ENCODE measurements around the gene ADAM17.
"Not testable (repeated sequence)": the region's sequence is repeated elsewhere in the genome, so short reads cannot be mapped to it uniquely, and the experiment has no call there.

The ADAM17 gene

DNA sequence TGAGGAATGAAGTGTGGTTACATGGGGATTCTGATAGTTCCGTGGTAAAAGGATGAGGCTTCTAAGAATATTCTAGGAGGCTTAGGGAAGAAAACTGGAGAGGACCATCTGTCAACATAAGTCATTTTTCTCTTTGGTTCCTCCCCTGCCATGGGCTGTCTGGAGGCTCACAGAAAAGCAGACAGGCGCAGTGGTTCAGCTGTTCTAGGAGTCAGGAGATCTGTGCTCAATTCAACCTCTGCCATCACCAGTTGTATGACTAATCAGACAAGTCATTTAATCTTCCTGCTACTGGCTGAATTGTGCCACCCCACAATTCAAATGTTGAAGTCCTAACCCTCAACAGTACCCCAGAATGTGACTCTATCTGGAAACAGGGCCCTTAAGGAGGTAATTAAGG lies 36.4 kb downstream of the ADAM17 start:
- Histone ChIP-seq H3K9me3 (ENCODE audit: insufficient read depth, low read length) (no peaks in the 10 kb centered on the region), H3K9ac (ENCODE audit: low read length) (no peak overlapping the region), H3K27me3 (ENCODE audit: low read depth, low read length) (no peaks in the 10 kb centered on the region), H3K4me2 (ENCODE audit: low read length) (no peak overlapping the region), H3K4me3 (ENCODE audit: low read length) (no peak overlapping the region), H3K36me3 (replicated peaks; ENCODE audit: low read depth, low read length) (peaks cover 19% of the 10 kb centered on the region), H3K27ac (ENCODE audit: low read length) (no peak overlapping the region), H3K4me1 (ENCODE audit: low read length) (no peaks in the 10 kb centered on the region), H3K79me2 (ENCODE audit: low read length) (no peaks in the 10 kb centered on the region), H2AFZ (ENCODE audit: low read depth, low read length) (no peak overlapping the region), H4K20me1 (ENCODE audit: insufficient read depth, low read length) (no peaks in the 10 kb centered on the region)
- no peak for TF ChIP-seq EZH2phosphoT487 (IDR thresholded peaks at IDR 0.05; ENCODE audit: low read depth)
- TF ChIP-seq, protein P1, sequence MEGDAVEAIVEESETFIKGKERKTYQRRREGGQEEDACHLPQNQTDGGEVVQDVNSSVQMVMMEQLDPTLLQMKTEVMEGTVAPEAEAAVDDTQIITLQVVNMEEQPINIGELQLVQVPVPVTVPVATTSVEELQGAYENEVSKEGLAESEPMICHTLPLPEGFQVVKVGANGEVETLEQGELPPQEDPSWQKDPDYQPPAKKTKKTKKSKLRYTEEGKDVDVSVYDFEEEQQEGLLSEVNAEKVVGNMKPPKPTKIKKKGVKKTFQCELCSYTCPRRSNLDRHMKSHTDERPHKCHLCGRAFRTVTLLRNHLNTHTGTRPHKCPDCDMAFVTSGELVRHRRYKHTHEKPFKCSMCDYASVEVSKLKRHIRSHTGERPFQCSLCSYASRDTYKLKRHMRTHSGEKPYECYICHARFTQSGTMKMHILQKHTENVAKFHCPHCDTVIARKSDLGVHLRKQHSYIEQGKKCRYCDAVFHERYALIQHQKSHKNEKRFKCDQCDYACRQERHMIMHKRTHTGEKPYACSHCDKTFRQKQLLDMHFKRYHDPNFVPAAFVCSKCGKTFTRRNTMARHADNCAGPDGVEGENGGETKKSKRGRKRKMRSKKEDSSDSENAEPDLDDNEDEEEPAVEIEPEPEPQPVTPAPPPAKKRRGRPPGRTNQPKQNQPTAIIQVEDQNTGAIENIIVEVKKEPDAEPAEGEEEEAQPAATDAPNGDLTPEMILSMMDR (IDR thresholded peaks at IDR 0.05; ENCODE audit: low read depth, low read length), result no peak

DNA sequence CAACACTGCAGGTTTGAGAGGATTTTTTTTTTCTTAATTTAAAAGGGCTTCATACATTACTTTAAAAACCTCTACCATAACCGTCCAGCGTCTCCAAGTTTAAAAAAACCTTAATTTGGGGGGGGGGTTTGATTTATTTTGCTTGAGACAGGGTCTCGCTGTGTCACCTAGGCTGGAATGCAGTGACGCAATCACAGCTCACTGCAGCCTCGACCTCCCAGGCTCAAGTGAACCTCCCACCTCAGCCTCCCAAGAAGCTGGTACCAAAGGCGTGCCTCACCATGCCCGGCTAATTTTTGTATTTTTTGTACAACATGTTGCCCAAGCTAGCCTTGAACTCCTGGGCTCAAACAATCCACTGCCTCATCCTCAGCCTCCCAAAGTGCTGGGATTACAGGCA lies 36.9 kb downstream of the ADAM17 start:
- Histone ChIP-seq H2AFZ (ENCODE audit: low read depth, low read length) (no peak overlapping the region), H4K20me1 (ENCODE audit: insufficient read depth, low read length) (no peaks in the 10 kb centered on the region), H3K9me3 (ENCODE audit: insufficient read depth, low read length) (no peaks in the 10 kb centered on the region), H3K27ac (ENCODE audit: low read length) (no peak overlapping the region), H3K36me3 (replicated peaks; ENCODE audit: low read depth, low read length) (peaks cover 19% of the 10 kb centered on the region), H3K4me2 (ENCODE audit: low read length) (no peak overlapping the region), H3K79me2 (ENCODE audit: low read length) (no peaks in the 10 kb centered on the region), H3K4me1 (ENCODE audit: low read length) (no peaks in the 10 kb centered on the region), H3K4me3 (ENCODE audit: low read length) (no peak overlapping the region), H3K27me3 (ENCODE audit: low read depth, low read length) (no peaks in the 10 kb centered on the region), H3K9ac (ENCODE audit: low read length) (no peak overlapping the region)
- TF ChIP-seq, protein P1 (IDR thresholded peaks at IDR 0.05; ENCODE audit: low read depth, low read length), result no peak
- TF ChIP-seq EZH2phosphoT487 (IDR thresholded peaks at IDR 0.05; ENCODE audit: low read depth), result no peak

DNA sequence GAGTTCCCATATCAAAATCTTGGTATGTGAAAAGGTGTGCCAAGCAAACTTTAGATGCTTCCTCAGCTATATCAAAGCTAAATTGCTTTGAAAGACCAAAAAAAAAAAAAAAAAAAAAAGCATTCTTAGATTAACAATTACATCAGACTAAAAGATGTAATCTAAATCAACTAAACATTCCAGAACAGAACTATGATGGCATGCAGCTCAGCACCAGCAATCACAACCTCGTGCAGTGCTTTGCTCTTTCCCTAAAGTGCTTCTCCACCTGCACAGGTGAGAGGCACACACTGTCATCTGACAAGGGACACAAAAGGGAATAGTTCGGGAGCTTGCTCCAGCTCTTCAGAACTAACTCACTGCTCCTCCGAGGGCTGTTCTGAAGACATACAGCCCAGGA lies 37.5 kb downstream of the ADAM17 start:
- no peak for TF ChIP-seq EZH2phosphoT487 (IDR thresholded peaks at IDR 0.05; ENCODE audit: low read depth)
- TF ChIP-seq, protein P1 (IDR thresholded peaks at IDR 0.05; ENCODE audit: low read depth, low read length), result no peak
- no peak overlapping the region for H2AFZ ChIP-seq (ENCODE audit: low read depth, low read length)
- H3K79me2 ChIP-seq (ENCODE audit: low read length), result no peaks in the 10 kb centered on the region
- H4K20me1 ChIP-seq (ENCODE audit: insufficient read depth, low read length), result no peaks in the 10 kb centered on the region
- peaks cover 17% of the 10 kb centered on the region for H3K36me3 ChIP-seq (replicated peaks; ENCODE audit: low read depth, low read length)
- H3K4me2 ChIP-seq (ENCODE audit: low read length), result no peak overlapping the region
- no peak overlapping the region for H3K4me3 ChIP-seq (ENCODE audit: low read length)
- no peak overlapping the region for H3K27ac ChIP-seq (ENCODE audit: low read length)
- no peak overlapping the region for H3K9ac ChIP-seq (ENCODE audit: low read length)
- no peaks in the 10 kb centered on the region for H3K27me3 ChIP-seq (ENCODE audit: low read depth, low read length)
- H3K9me3 ChIP-seq (ENCODE audit: insufficient read depth, low read length), result no peaks in the 10 kb centered on the region
- no peaks in the 10 kb centered on the region for H3K4me1 ChIP-seq (ENCODE audit: low read length)

DNA sequence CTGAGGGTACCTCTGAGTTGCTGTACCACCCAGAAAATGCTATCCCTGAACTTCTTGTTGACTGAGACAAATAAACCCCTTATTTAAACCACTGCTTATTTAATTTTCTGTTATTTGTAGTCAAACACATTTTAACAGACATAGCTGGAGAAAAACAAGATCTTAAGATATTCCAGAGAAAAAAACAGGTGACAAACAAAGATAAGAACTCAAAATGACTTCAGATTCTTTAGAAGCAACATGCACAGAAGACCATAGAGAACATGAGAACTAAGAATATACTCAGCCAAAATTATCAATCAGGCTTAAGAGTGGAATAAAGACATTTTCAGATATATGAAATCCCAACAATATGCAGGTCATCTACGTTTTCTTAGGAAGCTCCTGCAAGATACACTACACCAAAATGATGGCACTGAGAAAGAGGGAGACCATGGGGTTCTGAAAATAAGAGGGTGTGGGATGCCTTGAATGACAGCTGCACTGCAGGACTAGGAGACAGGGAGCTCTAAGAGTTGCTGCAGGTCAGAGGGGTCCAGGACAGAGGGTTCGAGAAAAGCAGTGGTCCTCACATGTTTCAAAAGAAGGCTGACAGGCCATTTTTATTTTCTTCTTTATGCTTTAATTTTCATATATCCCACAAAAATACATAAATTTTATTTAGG lies 38.4 kb downstream of the ADAM17 start:
- Histone ChIP-seq H4K20me1 (ENCODE audit: insufficient read depth, low read length) (no peaks in the 10 kb centered on the region), H3K9me3 (ENCODE audit: insufficient read depth, low read length) (no peaks in the 10 kb centered on the region), H3K27me3 (ENCODE audit: low read depth, low read length) (no peaks in the 10 kb centered on the region), H3K4me3 (ENCODE audit: low read length) (no peak overlapping the region), H3K79me2 (ENCODE audit: low read length) (no peaks in the 10 kb centered on the region), H2AFZ (ENCODE audit: low read depth, low read length) (no peak overlapping the region), H3K4me2 (ENCODE audit: low read length) (no peak overlapping the region), H3K9ac (ENCODE audit: low read length) (no peak overlapping the region), H3K36me3 (replicated peaks; ENCODE audit: low read depth, low read length) (peaks cover 17% of the 10 kb centered on the region), H3K27ac (ENCODE audit: low read length) (no peak overlapping the region), H3K4me1 (ENCODE audit: low read length) (no peaks in the 10 kb centered on the region)
- TF ChIP-seq, protein P1 (IDR thresholded peaks at IDR 0.05; ENCODE audit: low read depth, low read length), result no peak
- TF ChIP-seq EZH2phosphoT487 (IDR thresholded peaks at IDR 0.05; ENCODE audit: low read depth), result no peak

DNA sequence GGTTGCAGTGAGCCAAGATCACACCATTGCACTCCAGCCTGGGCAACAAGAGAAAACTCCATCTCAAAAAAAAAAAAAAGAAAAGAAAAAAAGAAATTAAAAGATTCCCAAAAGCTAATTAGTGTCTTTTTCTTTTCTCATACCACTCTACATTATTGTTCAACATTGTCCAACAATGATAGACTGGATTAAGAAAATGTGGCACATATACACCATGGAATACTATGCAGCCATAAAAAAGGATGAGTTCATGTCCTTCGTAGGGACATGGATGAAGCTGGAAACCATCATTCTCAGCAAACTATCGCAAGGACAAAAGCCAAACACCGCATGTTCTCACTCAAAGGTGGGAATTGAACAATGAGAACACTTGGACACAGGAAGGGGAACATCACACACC lies 41.7 kb downstream of the ADAM17 start:
- H3K4me3 ChIP-seq (ENCODE audit: low read length); H3K27me3 ChIP-seq (ENCODE audit: low read depth, low read length); H3K4me2 ChIP-seq (ENCODE audit: low read length); H3K27ac ChIP-seq (ENCODE audit: low read length); H3K4me1 ChIP-seq (ENCODE audit: low read length); H3K9me3 ChIP-seq (ENCODE audit: insufficient read depth, low read length); H3K9ac ChIP-seq (ENCODE audit: low read length); H4K20me1 ChIP-seq (ENCODE audit: insufficient read depth, low read length); H3K36me3 ChIP-seq (replicated peaks; ENCODE audit: low read depth, low read length); H3K79me2 ChIP-seq (ENCODE audit: low read length); H2AFZ ChIP-seq (ENCODE audit: low read depth, low read length): not testable (repeated sequence)

Measured in OCI-LY3 (cell line).